Smooth muscle cell of the brain vasculature (primary cell): ENCODE data around the gene DISC1.
"Not testable (repeated sequence)": the region's sequence is repeated elsewhere in the genome, so short reads cannot be mapped to it uniquely, and the experiment has no call there.

ENCODE experiments used
- DNase-seq: peaks from one replicate; pipeline ENCODE4 v3.0.0-alpha.2; 2012; ENCODE audit warnings: low read depth, low spot score

The DISC1 gene

GRCh38 chr1:231768416-231768815, 141.8 kb downstream of the DISC1 start:
- DNase-seq = no peak

GRCh38 chr1:231770506-231771175, 144.1 kb downstream of the DISC1 start:
- no peak for DNase-seq

GRCh38 chr1:231774719-231775335, 148.2 kb downstream of the DISC1 start:
- DNase-seq = no peak

- no peak for DNase-seq
These were observed 149.6 kb downstream of the DISC1 start for GRCh38 chr1:231776010-231776756.

GRCh38 chr1:231776757-231777062, 150.1 kb downstream of the DISC1 start:
- DNase-seq = no peak

- no peak for DNase-seq
These were observed 151.6 kb downstream of the DISC1 start for GRCh38 chr1:231778009-231778719.

GRCh38 chr1:231779081-231779480, 152.5 kb downstream of the DISC1 start:
- DNase-seq = no peak

- no peak for DNase-seq
These were observed 155.3 kb downstream of the DISC1 start for GRCh38 chr1:231781892-231782291.

- not testable (repeated sequence) for DNase-seq
These were observed 158.5 kb downstream of the DISC1 start for GRCh38 chr1:231785073-231785472.

GRCh38 chr1:231786126-231786525, 159.5 kb downstream of the DISC1 start:
- DNase-seq = no peak

- no peak for DNase-seq
These were observed 166.0 kb downstream of the DISC1 start for GRCh38 chr1:231792634-231793033.

GRCh38 chr1:231793893-231794292, 167.3 kb downstream of the DISC1 start:
- DNase-seq = no peak

GRCh38 chr1:231796141-231796540, 169.6 kb downstream of the DISC1 start:
- DNase-seq = no peak

GRCh38 chr1:231799363-231799986, 172.9 kb downstream of the DISC1 start:
- DNase-seq = no peak

GRCh38 chr1:231800108-231800507, 173.5 kb downstream of the DISC1 start:
- no peak for DNase-seq

GRCh38 chr1:231801042-231801585, 174.5 kb downstream of the DISC1 start:
- DNase-seq = no peak

GRCh38 chr1:231803353-231803752, 176.8 kb downstream of the DISC1 start:
- no peak for DNase-seq

GRCh38 chr1:231806623-231807495, 180.3 kb downstream of the DISC1 start:
- no peak for DNase-seq

GRCh38 chr1:231807541-231807940, 181.0 kb downstream of the DISC1 start:
- no peak for DNase-seq

- no peak for DNase-seq
These were observed 181.5 kb downstream of the DISC1 start for GRCh38 chr1:231808116-231808515.

GRCh38 chr1:231808990-231809389, 182.4 kb downstream of the DISC1 start:
- DNase-seq = no peak
